HuH-7.5 (cell line): ENCODE results near the gene VPS39.

ENCODE experiments used
- DNase-seq: peaks from one replicate; pipeline ENCODE4 v3.0.0; 2011; ENCODE audit warnings: low spot score

Gene VPS39

DNA sequence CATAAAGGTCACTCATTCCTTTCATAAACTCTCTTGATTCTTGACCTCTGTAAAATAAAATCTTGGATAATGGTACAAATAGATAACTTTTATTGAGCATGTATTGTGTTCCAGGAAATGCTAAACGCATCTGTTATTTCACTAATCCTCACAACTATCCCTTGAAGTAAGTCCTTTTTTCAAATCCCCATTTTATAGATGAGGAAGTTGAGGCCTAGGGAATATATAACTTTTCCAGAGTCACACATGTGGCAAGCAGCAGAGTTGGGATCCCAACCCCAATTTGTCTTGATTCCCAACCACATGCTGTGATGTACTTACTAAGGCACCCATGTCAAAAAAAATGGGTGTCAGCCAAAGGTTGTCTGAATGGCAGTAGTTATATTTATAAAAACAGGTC lies 6.3 kb downstream of the VPS39 start:
- DNase-seq, result no peak

DNA sequence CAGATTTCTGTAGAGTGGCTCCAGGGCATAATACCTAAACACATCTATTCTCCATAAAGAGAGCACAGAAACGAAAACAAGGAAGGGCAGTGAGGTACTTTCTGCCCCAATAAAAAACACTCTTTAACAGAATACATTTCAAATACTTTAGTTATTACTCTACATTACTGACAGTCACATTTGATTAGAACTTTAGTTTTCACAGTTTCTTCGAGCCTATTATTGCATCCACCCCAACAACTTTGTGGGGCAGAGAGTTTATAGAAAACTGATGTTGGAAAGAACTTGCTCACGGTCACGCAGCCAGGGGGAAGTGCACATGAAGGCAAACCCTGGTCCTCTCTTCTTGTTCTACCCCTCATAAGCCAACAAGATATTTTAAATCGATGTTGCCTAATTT lies 9.0 kb downstream of the VPS39 start:
- no peak for DNase-seq

DNA sequence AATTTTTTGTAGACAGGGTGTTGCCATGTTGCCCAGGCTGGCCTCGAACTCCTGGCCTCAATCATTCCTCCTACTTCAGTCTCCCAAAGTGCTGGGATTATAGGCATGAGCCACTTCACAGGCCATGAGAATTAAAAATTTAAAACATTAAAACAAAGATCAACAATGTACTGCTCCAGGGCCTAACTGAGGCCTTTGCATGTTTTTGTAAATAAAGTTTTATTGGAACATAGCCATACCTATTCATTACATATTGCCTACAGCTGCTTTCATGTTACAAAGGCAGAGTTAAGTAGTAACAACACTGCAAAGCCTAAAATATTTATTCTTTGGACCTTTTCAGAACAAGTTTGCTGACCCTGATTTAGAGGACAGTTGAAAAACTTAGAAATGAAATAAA lies 9.6 kb downstream of the VPS39 start:
- DNase-seq, result no peak

DNA sequence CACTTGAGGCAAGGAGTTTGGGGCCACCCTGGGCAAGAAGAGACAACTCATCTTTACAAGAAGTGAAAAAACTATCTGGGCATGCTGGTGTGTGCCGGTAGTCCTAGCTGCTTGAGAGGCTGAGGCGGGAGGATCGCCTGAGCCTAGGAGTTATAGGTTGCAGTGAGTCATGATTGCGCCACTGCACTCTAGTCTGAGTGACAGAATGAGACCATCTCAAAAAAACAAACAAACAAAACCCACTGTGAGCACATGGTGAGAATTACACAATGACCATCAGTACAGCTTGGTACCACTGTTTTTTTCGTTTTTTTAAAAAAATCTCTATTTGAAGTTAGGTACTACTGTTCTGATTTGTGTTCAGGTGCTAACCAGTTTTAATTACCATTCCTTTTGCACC lies 13.6 kb downstream of the VPS39 start:
- DNase-seq, result no peak

DNA sequence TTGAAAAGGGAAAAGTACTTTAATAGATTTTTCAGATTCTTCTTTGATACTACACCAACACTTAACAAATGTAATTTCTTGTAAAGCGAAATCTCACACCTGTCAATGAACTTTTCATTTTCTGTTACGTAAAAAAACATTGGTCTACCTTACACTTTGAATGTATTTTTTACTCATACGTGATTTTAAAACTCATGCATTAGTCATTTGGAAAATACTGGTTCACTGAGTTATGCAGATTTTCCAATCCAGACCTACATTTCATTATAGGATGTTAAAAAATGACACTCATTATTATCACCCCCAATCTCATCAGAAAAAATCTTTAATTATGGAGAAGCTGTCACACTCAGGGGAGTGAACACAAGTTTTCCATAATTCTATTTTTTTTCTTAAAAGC lies 14.7 kb downstream of the VPS39 start:
- DNase-seq, result no peak

DNA sequence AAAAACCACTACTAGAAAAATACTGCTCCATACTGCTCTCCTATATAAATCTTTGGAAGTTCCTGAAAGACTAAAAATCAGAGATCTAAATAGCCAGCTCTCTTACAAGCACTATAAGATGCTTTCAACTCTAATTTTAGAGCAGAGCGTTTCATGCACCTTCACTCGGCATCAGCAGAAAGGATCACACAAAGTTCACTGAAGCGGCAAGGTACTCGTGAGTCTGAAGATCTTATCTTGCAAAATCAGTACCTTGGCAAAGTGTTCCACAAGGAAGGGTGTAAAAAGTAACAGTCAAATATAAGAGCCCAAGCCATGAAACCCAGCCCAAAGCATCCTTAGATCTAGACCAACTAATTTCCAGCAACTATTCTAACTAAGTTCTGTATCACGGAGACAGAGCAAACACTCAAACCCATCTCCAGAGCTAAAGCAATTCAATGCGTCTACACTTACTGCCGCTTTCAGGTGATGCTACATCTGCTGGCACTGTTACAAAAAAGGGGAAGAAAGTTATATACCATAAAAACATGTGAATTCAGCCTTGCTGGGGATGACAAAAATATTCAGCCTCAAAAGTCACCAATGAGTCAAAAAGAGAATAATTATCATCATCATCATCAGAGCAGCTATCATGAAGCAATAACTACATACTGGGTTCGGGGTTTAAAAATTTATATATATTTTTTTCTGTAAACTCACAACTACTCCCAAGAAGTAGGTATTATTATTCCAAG lies 16.3 kb downstream of the VPS39 start:
- DNase-seq, result no peak

DNA sequence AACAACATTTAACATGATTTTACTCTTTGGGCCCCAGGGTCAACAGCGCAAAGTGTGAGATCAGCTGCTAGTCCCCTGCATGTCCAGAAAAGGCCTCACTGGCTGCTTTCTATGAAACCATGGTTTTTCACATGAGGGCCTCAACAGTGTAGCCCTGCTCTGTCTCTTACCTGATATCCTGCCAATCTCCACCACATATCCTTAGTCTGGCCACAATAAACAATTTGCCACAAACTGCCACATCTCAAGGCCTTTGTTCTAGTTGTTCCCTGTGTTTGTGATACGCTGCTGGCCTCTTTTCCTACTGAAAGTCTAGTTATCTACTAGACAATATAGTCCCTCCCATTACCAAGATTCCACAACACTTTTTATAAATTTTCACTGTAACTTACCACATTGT lies 17.7 kb downstream of the VPS39 start:
- no peak for DNase-seq

DNA sequence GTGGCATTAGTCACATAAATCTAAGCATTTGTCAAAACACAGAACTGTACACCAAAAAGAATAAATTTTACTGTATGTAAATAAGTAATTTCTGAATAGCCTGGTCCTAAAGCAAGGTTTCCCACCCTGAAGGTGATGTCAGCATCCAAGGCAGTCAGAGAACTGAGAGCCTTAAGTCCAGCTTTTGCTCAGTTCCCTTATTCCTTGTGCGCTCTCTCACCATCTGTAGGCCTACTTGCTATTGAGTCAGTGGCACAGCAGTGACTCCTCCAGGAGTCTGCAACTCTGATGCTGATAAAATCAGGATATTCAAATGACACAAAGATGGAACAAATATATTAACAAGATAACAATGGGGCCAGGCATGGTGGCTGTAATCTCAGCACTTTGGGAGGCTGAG lies 22.3 kb downstream of the VPS39 start:
- no peak for DNase-seq

DNA sequence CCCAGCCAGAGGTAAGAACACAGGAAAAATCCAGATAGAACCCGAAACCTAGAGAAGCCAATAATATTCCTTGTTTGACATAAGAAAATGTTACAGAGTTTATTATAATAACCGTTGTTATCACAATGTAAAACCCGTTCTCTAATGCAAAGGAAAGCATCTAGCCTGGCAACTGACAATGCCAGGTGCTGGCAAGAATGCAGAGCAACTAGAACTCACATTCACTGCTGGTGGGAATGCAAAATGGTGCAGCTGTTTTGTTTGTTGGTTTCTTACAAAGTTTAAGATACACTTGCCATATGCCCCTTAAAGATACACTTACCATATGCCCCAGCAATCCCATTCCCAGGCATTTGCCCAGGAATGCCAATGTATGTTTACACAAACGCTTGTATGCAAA lies 23.4 kb downstream of the VPS39 start:
- DNase-seq, result no peak

DNA sequence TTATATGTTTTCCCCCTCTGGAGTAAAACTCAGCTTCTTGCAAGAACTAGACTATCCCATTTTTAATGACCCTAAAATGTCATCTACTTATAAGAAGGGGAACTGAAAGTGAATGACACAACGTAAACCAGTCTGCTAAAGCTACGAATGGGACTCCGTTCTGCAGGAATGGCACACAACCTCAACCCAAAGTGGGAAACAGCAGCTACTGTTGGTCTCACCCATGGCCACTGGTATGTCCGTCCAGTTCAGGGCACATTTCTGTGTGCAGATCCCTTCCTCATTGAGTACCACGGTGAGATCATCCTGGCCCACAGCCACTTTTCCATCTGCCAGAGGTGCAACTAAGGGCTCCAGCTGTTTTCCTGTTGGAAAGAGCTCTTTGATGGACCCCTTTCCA lies 23.8 kb downstream of the VPS39 start:
- DNase-seq, result no peak

DNA sequence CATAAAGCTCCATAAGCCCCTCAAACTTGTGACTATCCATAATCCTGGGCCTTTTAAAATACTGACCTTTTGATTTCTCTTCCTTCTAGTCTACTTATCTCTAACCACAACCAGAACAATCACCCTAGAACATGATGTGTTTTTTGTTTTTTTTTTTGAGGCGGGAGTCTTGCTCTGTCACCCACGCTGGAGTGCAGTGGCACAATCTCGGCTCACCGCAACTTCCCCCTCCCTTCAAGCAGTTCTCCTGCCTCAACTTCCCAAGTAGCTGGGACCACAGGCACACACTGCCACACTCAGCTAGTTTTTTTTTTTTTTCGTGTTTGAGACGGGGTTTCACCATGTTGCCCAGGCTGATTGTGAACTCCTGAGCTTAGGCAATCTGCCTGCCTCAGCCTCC lies 25.1 kb downstream of the VPS39 start:
- no peak for DNase-seq

DNA sequence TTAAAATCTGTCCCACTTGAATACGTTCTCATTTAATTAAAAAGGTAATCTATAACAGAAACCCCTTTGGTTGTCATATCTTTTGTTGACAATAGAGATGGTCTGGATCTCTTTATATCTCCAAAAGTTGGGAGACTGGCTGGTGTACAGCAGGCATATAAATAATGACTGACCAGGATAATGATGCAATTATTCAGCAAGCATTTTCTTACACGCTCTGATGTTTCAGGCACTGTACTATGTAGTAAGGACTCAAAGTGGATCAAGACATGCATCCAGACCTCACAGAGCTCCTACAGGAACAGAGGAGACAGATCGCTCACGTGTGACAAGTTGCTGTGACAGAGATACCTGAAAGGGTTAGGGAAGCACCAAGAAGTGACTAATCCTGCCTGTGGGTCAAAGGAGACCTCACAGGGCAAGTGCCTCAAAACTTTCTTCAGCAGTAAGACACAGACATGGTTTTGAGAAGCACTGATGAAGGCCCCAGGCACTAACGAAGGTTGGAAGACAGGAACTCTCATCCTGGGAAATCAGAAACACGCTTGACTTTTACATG lies 25.7 kb downstream of the VPS39 start:
- no peak for DNase-seq

DNA sequence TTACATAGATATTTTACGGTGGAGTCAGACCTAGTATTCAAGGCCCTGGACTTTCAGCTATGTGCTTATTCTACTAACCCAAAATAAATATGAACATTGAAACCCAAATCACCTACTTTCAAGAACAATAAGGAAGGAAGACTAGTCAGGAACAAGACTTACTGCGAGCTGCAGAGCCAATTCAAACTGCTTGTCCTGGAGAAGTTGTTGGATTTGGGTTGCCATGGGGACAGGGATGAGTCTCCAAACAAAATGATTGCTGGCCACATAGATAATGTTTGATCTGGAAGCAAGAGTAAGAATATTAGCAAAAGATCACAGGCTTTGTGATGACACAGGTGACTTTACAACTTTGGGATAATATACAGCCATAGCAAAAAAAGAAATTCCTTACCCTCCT lies 30.0 kb downstream of the VPS39 start:
- no peak for DNase-seq

DNA sequence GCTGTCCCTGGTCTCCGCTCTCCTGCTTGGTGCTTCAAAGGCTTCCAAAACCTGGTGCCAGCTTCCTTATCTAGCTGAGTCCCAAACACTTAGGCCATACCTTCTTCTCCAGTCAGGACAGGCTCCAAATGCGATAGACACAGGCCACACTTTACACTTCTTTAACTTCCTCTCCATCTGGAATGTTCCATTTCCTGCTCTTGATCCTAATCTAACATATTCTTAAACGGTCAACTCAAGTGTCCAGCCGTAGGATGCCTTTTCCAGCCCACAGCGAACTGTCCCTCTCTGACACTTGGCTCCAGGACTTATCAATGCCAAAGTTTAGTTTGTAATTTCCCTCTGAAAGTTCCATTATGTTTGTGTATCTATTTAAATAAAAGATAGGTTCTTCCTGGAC lies 32.4 kb downstream of the VPS39 start:
- no peak for DNase-seq

DNA sequence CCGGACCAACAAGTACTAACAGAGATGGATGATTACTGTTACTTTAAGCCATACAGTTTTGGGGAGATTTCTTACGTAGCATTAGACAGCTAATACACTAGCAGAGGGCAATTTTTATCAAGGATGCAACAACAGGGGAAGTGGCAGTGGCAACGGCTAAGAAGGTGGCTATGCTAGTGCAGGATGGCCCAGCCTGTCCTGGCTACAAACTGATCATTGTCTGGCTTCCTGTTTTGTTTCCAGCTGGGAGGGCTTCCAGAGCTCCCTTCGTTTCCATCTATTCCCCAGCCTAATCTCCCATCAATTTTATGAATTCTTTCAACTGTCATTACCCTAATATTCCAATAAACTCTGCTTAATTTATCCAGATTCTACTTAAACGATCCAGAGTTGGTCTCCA lies 35.6 kb downstream of the VPS39 start:
- no peak for DNase-seq

DNA sequence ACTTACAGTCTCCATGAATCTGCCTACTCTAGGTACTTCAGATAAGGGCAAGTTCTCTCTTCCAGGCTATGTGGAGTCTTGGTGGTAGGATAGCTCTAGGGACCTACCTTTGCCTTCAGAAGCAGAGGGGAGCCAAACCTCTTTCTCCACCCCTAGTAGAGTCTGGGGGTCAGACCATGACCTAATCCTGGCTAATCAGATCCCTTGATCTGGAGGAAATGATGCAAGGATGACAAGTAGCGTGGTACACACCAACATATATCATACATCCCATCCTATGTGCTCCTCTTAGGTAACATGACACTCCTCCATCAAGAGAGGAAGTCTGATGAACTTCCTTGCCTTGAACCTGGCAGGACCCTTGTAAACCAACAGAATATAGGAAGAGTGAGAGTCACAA lies 36.3 kb downstream of the VPS39 start:
- no peak for DNase-seq

DNA sequence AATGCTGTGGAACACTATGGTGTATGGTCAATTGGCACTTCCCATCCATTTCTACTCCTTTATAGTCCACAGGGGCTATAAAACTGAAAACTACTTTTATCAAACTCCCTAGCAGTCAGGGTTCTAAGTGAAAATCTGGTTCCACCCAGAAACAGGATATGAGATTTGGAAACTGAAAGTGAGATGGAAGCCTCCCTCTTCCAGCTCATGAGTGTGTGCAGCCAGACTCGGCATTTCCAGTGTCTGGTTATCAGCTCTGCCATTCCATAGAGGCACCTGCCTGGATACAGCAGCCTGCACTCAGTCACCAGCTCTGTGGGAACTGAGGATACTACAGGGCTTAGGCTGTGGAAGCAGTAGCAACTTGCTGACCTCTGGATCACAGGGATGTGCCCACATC lies 37.0 kb downstream of the VPS39 start:
- DNase-seq, result no peak

DNA sequence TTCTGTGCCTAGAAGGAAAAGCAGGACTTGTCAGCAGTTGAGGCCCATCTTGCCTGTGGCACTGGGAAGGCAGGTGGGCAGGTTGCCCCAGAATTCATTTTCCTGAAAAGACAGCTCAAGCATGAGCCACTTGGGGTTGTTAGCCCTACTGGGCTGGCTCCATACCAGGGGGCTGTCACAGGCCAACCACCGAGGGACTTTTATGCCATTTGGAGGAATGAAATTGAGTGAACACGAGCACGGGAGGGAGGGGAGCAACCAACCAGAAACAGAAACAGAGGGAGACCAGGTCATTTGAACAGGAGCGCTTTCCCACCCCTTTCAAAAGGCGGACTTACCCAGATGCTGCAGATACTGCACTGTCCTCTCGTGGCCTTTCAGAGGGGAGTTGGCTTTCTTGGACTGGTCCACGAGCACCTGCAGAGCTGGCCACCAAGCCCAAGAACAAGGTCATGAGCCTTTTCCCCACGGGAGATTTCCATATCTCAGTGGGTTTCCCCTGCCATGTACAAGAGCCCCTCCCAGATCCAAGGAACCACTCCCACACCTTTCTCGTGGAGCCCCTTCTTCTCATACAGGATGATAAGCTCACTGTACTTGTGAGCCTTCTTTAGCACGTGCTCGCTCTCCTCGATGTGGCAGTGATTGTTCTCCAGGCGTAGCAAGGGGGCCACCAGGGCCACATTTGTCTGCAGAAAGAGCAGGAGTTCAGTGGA lies 41.7 kb downstream of the VPS39 start:
- DNase-seq, result no peak

DNA sequence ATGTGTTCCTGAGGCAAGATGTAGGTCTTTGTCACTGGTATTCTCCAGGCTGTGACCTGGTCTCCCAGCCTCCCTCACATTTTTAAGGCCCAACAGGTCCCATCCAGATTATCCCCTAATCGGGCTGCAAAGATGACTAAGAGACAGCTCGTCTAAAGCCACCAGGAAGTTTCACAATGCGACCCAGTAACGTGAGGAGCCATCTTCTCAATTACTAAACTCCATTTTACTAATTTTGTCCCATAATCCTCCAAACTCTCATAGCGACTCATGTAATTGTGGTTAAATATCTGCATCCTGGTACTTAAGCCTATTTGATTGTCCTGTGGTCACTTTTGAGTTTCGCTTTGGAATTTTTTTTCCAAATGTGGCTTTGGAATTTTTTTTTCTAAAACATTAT lies 43.0 kb downstream of the VPS39 start:
- no peak for DNase-seq

DNA sequence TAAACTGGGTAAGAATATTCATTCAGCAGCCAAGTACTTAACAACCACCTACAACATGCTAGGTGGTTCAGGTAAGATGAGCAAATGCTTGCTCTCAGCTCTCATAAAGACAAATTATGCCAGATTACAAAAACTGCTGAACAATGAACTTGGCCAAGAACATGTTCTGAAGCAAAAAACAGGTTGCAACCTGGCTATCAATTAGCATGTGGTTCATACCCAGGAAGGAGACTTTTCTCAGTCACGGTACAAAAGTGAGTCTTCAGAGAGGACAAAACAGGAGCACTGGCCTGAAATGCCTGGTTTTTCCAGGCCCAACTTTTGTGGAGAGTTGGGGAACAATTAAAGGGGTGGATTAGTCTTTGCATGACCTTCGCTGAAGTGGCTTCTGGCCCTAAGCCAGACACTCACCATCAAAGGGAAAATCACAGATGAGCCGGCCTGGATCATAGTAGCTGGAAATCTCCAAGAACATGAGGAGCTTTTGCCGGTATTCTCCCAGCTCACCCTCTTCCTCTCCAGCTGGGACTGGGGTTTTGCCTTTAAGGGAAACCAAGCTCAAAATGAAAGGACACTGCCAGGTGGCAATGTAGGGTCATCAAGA lies 44.1 kb downstream of the VPS39 start:
- no peak for DNase-seq

DNA sequence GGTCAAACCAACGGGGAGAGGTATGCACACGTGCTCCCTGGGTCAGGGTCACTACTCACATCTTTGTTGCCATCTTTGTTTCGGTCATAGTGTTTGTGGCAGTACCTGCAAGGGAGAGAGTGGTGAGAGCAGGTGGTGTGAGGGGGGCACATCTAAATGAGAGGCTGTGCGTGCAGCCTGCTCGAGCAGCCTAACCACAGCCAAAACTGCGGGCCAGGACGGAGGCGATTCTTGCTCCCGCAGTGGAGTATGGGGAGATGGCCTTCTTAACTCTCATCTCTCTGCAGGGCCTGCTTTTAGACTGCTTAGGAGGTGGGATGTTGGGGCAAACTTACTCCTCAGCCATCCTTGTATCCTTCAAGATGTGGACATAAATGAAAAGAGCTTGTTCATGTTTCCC lies 44.8 kb downstream of the VPS39 start:
- DNase-seq, result no peak

DNA sequence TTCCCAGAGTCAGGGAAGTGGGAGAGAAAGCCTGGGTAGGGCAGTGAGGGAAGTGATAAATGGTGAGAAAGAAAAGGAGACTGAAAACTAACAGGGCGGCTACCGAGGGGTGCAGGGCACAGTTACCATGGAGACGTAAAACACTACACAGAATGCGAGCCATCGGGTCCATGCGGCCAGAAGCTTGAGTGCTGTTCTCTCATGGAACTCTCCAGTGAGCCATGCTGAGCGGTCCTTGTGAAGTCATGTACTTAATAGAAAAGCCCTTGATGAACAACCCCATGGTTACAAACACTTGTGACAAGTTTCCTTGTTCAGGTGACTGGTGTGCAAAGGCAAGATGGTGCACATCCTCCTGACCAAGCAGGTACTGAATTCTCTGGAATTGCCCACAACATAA lies 48.0 kb downstream of the VPS39 start:
- DNase-seq, result no peak

DNA sequence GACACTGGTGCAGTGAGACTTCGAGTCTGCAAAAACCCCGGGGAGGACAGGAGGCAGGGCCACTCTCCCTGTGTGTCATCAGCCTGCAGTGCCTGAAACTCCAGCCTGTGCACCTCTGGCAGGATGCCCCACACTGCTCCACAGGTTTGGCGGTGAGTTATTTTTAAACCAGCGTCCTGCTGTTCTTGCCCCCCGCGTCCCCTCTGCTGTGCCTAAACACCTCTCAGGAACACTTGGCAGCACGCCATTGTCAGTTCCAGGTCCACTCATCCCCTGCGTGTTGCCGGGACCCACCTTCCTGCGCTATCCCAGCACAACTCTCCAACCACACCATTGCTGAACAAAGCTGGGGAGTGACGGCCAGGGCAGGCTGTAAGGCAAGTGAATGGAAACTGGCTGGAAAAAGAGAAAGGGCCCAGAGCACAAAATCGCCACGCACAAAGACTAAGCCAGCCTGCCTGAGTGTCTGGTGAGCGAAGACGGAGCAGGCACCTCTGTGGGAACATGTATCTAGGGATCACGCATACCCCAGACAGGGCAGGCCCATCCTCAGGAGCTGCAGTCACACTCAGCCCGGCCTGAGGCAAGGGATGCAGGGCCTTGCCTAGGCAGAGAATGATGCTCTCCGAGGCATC lies 48.6 kb downstream of the VPS39 start:
- no peak for DNase-seq
